D341Med (cell line): ENCODE data around the gene DCT.

Source experiments
- DNase-seq: peaks from one replicate; pipeline ENCODE4 v3.0.0; 2012; ENCODE audit warnings: low spot score

DCT gene

DNA sequence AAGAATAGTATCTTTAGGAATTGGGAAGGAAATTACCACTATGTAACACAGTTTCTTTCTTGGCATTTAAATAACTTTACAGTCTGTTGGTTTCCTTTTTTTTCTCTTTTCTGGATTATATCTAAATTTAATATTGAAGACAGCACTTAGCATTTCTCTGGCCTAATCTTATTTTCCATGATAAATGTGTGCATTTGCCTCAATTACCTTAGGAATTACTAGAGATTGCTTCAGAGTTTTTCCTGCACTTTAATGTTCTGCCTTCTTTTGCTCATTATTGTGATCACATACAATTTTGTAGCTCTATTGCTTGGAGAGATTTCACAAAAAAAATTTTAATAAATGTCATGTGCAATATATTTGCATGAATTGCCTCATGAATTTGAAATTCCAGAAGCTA is 25.1 kb downstream of the DCT start:
- DNase-seq = no peak

DNA sequence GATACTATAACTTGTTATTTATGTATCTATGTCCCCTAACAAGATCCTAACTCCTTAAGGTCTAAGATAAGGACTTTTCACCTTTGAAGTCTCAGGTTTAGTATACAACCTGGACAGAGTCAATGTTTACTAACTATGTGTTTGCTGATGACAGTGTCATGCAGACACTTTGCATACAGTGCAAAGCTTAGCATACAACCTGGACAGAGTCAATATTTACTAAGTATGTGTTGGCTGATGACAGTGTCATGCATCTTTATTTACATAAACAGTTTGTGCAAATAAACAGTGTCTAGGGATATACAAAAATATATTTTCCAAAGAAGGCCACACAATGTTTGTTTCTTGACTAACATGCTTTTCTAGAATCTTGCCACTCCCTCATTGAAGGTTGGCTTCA is 34.7 kb downstream of the DCT start:
- DNase-seq = no peak

DNA sequence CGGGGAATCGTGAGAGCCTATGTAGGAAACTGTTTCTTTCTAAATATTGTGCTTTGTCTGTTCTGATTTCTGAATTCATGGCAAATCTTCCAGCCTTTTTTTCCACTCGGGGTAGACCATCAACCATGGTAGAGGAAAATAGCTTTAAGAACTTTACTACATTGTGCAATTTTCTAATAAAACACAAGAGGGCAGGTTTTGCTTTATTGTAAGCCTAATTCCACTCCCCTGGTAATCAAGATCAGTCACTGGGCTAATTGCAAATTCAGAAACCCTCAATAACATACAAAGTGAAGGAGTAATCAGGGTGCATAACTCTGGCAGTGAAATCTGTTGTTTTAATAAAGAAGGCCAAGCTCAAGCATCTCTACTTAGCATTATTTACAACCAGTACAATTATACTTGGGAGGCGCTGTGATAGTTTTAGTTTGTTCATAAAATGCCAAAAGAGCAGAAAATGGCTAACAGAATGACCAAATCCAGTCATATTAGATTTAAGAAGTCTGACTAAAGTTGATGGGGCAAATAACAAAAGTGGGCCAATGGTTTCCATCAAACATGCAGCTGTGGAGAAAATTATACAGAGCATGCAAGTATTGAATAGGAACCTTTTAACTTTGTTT is 43.8 kb downstream of the DCT start:
- DNase-seq = peak; percentile 48

DNA sequence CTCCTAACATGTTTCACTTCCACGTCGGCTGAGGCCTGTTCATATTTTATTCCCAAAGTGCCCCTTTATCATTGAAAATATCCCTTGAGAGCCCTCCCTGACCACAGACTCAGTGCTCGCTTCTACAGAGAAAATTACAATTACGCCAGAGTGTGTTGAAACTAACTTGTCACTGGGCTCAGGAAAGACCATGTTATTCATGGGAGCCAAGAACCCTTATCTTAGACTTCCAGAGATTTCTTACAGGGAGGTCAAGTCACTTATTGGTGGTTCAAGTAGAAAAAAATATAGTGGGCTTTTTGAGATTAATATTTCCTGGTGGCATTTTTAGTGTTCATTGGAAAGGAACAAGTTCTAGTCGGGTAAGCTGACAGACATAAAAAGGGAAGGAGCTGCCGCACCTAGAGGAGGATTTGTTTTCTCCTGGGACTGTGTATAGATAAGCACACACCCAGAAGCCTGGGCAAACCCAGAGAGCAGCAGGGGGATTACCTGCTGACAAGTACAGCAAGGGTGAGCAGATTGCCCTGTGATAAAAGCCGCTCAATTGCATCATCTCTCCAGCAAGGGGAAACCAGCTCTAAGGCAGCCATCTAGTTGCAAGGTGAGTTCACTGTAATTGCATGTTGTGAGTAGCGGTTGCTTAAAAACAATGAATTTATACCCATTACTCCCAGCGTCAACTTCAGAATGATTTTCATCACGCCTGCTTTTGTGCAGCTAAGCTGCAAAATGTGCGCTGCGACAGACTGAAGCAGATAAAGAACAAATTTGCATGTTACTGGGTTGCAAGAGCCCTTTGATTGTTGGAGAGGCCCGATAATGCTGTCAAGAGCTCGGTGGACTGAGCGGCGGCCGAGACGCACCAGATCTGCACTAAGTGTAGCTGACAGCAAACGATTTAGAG is 46.2 kb downstream of the DCT start:
- DNase-seq = peak; percentile 88

DNA sequence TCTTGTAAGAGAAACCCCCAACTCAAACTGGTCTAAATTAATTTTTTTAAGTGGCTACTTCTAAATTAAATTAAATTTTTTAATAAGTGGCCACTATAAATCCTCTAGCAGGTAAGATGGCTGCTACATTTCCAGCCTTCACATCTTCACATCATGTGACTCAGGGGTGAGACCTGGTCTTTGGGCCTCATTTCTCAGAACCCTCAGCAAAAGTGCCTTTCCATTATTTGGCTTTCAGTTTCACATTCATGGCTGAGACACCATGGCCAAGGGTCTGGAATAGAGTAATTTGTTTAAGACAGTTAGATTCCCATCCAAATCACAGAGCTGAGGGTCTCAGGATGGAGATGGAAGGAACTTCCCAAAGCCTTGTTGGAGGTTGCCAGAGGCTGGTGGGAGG is 47.5 kb downstream of the DCT start:
- no peak for DNase-seq

DNA sequence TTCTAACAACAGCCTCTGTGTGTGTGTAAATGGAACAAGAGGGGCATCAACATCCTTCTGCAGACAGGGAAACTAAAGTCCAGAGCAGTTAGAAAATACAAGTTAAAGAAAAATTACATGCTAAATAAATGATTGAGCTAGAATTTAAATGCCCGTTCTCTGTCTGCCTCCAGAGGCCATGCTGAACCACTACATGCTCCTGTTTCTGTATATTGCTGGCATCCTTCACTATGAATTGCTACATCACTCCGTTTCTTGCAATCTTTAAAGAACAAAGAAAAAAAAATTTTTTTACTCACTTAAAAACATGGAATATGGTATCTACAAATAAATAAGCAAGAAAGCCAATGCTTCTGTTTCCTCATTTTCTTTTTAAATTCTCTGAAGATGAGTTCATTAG is 47.9 kb downstream of the DCT start:
- no peak for DNase-seq

DNA sequence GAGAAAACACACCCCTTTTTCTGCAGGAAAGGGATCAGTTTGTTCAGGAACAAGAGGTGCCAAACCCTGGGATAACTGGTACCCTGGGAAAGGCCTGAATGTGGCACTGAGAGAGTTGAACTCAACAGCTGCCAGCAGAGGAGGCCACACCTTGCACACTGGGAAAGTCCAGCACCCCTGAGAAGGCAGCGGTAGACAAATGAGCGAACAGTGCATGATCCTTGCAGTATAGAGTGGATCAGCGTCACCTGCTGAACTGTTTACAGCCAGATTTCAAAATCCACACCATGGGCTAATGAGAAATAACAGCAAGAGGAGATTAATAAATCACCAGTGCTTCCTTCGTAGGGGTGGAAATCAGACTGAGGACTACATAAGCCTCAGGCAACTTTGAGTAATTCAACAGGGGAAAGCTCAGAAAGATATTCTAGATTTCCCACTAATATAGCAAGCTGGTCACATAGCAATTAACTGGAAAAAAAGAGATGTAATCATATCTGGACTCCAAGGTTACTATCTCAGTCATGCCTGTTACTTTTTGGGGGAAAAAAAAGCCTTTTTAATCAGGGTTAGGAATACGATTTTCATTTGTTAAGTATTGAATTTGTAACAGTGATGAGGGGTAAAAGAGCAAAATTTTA is 52.0 kb downstream of the DCT start:
- no peak for DNase-seq

DNA sequence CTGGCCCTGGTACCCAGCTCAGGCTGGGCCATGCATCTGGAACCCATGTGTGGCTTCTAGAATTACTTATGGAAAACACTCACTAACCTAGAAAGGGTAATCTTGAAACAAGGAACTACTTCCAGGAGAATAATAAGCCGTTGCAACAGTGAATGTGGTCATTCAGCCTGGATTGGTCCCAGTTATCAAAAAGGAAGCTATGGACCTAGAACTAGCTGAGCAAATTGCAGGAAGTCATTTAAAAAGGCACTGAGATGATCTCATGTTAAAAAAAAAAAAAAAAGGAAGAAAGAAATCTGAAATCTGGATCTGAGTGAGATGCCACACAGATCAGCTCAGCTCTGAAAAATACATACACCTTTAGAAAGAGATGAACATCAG is 59.6 kb downstream of the DCT start:
- DNase-seq = no peak

DNA sequence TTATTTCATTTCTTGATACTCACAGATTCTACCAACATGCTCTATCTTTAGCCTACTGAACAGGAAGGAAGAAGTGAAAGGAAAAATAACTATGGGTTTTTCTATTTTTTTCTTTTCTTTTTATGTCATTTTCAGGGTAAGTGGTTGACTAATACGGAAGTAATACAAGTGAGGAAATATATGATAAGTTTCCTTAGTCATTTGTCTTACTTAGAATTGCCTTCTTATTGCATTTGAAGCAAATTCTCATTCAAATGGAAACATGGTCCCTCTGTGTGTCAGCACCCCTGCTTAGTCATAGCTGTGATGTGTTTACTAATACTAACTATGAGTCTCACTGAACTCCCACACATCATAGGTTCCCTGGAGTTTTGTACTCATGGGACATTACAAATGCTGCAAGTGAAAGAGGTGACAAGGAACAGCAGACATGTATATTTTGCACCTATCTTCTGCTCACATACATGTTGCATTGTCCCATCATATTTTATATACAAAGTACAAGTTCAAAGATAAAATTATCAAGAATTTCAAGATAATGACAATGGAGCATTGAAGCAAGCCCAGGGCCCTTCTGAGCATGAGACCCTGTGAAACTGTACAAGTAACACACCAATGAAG is 60.1 kb downstream of the DCT start:
- no peak for DNase-seq

DNA sequence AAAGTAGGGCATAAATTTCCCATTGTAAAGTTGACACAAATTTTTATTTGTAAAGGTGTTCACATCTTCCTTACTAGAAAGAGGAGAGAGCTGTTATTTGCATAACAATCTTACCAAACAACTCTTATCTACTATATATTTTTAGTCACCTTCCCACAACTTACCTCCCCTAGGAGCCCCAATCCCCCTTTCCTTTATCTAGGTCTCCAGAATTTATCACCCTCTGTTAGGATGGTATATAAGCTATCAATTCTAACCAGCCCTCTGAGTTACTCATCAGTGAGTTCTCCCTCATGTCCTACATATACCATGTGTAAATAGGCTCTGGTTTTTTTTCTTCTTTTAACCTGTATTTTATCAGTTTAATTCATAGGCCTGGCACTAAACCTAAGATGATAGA is 62.2 kb downstream of the DCT start:
- DNase-seq = no peak

DNA sequence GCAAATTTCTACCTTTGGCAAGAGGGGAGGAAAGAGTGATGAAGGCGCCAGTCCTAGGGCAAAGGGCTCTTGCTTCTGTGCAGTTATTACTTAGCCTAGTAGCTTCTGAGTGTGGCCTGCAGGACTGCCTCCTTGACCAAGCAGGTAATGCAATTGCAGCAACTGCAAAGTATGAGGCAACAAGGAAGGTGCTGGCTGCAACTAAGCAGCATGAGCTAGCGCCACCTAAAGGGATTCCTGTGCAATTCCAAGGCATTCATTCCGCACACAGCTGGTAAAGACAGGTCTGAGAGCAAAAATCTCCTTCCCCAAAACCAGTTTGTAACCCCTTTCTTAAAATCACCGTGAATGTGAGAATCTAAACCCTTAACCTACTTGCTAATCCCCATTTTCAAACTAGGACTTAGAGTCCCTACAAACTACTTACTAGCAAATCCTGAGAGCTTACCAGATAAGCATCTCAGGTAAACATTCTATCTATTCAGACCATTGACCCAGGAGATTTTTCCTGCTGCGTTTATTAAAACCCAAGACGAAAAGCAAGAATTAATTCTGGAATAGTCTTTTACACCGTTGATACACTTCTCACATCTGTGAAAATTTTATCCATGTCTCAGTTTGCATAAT is 62.9 kb downstream of the DCT start:
- DNase-seq = peak; percentile 62

DNA sequence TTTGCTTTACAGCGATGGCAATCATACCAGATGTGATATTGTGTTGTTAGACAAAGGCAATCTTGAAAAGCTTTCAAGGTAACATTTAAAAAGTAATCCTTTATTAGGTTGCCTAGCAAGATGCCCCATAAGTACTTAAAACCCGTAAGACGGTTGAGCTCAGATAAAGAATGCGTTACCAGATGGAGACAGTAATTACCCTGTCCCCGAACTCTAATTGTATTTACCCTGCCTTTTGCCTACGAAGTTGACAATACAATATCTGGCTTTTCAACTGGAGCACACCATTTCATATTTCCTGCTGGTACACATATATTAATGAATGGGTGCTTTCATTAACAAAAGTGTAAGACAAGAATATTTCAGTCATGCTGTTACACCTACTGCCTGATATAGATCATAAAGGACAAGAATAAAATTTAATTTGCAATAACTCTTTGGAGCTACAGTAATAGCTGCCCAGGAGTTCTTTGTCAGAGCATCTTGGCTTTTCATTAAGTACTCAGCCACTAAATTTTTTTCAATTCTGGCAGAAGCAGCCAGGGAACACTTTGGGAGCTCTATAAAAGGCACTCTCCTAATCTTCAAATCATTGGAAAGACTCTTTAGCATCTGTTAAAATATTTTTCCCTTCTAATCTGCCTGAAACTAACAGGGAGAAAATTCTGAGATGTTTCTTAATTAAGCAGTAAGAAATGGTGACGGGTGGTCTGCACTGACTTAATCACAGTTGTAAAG is 63.8 kb downstream of the DCT start:
- peak; percentile 49 for DNase-seq

DNA sequence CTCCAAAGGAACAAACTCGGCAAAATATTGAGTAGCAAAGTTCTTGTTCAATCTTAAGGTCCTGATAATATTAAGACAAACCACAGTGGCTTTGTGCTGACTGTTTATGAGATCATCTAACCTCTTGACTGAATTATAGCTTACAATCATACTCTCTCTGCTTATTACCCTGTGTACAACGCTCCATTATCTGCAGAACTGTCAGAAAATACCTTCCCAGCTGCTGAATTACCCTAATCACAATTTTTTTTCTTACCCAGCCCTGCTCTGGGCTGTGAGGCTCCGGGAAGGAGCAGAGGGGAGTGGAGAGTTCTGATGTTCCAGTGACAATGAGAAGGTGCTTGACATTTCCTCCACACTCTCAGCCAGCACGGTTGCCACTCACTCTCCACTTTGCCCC is 64.8 kb downstream of the DCT start:
- peak; percentile 42 for DNase-seq

DNA sequence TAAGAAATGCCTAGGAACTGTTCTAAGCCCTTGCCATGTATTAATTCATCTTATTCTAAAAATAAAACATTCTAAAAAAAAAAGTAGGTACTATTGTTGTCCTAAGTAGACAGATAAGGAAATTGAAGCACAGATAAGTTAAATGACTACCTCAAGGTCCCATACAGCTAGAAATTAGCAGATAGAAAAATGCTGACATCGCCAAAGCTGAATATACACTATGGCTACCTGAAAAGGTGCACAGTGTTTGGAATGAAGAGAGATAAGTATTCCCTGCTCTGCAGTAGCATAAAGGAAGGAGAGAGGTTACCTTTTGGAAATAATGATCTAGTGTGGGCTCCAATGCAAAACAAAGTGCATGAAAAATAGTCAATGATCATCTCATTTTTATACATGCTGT is 65.3 kb downstream of the DCT start:
- DNase-seq = no peak

DNA sequence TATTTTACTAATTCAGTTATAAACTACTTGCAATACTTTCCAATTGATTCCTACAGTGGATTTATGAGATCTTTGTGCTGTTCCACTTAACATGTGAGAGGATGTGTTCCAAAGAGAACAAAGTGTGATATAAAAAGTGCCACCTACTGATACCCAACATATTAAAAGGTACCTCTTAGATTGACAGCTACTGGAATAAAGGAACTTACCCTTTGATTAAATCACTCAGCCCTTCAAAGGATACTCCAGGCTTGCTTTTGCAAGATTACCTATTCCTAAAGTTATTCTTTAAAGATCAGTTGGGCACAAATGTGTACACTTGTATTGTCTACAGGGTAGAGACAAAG is 65.9 kb downstream of the DCT start:
- DNase-seq = no peak

DNA sequence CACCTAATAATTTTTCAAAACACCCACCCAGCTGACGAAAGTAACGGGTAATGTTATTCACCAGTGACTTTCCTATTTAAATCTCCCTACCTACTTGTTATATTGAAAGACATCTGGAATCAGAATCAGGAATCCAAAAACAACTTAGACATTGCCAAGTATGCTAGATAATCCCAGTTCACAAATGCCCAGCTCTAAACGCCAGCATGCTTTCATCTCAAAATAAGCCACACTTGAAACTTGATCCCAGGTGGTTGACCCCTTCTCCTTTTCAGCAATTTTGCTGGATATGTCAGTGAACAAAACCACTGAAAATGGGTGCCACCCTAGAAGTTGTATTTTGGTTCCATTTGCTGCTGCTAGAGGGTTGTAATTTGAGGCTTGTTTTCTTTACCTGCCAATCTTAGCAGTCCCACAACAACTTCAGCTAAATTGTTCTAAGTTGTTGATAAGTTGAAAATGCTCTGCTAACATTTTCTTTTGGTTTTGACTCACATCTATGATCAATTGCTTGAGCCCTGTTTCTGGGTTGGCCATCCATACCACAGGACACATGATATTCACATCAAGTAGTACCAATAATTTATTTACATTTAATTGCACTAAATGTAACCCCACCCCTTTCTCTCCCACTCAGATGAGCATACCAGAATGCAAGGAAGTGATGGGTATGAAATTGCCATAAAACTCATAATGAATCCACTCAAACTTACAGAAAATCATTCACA is 66.4 kb downstream of the DCT start:
- no peak for DNase-seq

DNA sequence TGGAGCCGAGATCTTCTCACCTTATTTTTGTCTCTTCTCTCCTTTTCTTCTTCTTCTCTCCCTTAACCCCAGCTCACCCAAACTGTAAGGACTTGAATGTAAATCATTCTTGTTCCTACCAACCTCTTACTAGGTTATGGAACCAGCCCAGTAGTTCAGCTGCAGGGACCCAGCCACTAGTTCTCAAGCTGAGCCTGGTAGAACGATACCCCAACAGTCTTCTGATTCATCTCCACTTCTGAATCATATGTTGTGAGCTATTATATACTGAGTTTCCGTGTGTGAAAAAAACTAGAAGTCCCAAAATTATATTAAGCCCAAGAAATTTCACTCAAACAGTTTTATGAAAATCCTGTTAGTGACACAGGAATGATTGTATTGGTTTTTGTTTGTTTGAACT is 67.7 kb downstream of the DCT start:
- no peak for DNase-seq

DNA sequence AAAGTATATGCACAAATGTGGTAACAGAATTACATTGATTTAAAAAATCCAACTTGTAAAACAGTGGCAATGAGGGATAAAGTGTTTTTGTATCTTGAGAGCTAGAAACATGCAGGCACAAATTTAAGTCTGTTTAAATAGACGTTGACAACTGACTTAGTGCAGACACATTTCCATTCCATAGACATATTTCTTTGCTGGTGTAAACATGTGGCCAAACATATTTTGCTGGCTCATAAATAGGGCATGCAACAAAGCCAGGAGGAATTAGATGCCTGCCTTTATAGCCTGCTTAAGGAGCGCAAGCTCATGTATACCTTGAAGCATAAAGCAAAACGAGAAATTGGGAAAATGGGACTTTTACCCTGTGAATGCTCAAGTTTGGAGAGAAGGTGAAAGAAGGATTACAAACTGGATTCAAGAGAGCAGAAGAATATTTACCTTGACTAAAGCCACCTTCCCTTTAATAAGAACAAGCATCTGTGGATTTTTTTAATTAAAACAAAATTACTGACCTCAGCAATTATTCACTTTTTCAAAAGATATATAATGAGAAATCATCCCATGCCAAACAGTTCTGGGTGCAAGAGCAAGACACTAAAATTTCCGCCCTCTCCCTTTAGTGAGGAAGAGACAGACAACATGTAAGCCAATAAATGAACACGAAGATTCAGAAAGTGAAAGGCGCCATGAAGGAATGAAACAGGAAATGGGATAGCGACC is 71.0 kb downstream of the DCT start:
- DNase-seq = no peak

DNA sequence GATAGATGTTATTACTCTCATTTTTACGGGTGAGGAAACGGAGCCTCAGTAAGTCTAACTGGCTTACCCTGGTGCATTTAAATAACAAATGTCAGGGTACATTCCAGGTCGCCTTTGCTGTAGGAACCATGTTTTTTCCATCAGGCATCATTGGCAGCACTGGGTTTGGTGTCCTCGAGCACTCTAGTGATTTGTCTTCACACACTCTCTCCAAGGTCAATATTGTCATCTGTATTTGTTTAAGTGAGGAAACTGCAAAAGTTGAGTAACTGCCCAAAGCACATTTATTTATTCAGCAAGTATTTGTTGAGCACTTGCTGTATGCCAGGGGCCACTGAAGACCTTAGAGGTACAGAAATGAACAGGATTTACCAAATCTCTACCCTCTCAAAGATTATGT is 78.6 kb downstream of the DCT start:
- DNase-seq = no peak

DNA sequence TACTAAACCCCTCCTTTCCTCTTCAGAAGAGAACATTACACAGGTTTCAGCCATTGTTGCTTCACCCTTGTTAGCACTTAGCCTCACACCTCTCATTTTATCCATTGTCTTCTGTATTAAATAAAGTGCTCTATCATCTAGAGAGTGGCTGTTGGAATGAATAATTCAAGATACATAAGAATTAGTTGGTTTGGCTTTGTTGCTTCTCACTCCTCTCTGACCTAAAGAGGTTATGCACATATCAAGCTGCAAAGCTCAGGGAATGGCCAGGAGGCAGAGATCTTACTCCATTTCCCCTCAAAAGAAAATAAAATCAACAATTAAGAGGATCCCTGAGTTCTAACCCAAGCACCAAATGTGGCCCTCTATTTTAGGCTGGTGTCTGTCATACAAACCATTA is 79.7 kb downstream of the DCT start:
- no peak for DNase-seq
